Activated T-helper 2 cell treated with anti-CD3 and anti-CD28 coated beads, Interferon-gamma antibody, Interleukin-2, Interleukin-4, amounts not matched to agents 10 μg/mL and 5 μg/mL and 100 μg/mL, durations not matched to agents 14 hours and 24 hours and 36 hours (primary cell): ENCODE results near the gene TENT5C. TPM values are rescaled to one million over a fixed set of nuclear protein-coding genes. Genes with fewer than 3 reads are reported as not detected.

ENCODE experiments used
- DNase-seq: peaks from one replicate; pipeline ENCODE4 v3.0.0; 2021; ENCODE audit warnings: low spot score
- H3K27ac Mint-ChIP-seq: one replicate; pipeline ENCODE4 v1.8.0; 2021; ENCODE audit warnings: mixed read lengths
- H3K27me3 Mint-ChIP-seq: one replicate; pipeline ENCODE4 v1.8.0; 2021; ENCODE audit warnings: low read depth, mixed read lengths
- H3K36me3 Mint-ChIP-seq: one replicate; pipeline ENCODE4 v1.8.0; 2021; ENCODE audit warnings: low read depth, mixed read lengths
- H3K4me1 Mint-ChIP-seq: one replicate; pipeline ENCODE4 v1.8.0; 2021; ENCODE audit warnings: low read depth, mixed read lengths
- H3K4me3 Mint-ChIP-seq: one replicate; pipeline ENCODE4 v1.8.0; 2021; ENCODE audit warnings: low read depth, mild to moderate bottlenecking, moderate library complexity, mixed read lengths
- H3K9me3 Mint-ChIP-seq: one replicate; pipeline ENCODE4 v1.8.0; 2021; ENCODE audit warnings: mixed read lengths
- intact Hi-C: fragments of 100-400 bp; cut with micrococcal nuclease; formaldehyde crosslinking; loops from one replicate; pipeline ENCODE4 v1.15.1; 2023
- total RNA-seq: library from RNA; stranded (reverse); gene quantifications from 2 replicates; pipeline ENCODE4 v1.2.3, GENCODE V29; 2022

Gene TENT5C
- total RNA-seq, 1 donor from 2014 or later, result 11.2 TPM

GRCh38 chr1:117576236-117576635 lies 29.6 kb upstream of the TENT5C start:
- no peak overlapping the region for H3K4me3 Mint-ChIP-seq
- H3K9me3 Mint-ChIP-seq, result no peaks in the 10 kb centered on the region
- no peak for DNase-seq
- intact Hi-C loops, result no loop called here
- no peak overlapping the region for H3K27ac Mint-ChIP-seq
- peaks cover 14% of the 10 kb centered on the region for H3K4me1 Mint-ChIP-seq
- H3K36me3 Mint-ChIP-seq, result no peaks in the 10 kb centered on the region
- H3K27me3 Mint-ChIP-seq, result peaks cover 3% of the 10 kb centered on the region

- no peak overlapping the region for H3K27ac Mint-ChIP-seq
- H3K4me1 Mint-ChIP-seq, result peaks cover 8% of the 10 kb centered on the region
- H3K4me3 Mint-ChIP-seq, result no peak overlapping the region
- no peaks in the 10 kb centered on the region for H3K27me3 Mint-ChIP-seq
- intact Hi-C loops, result no loop called here
- no peak for DNase-seq
- H3K9me3 Mint-ChIP-seq, result no peaks in the 10 kb centered on the region
- H3K36me3 Mint-ChIP-seq, result no peaks in the 10 kb centered on the region
Measured at GRCh38 chr1:117577191-117577885, 28.5 kb upstream of the TENT5C start.

- no peak for DNase-seq
- Mint-ChIP-seq H3K4me3 (no peak overlapping the region), H3K9me3 (no peaks in the 10 kb centered on the region), H3K27me3 (no peaks in the 10 kb centered on the region), H3K27ac (no peak overlapping the region), H3K4me1 (no peaks in the 10 kb centered on the region), H3K36me3 (no peaks in the 10 kb centered on the region)
- intact Hi-C loops, result no loop called here
Measured at GRCh38 chr1:117578466-117578865, 27.4 kb upstream of the TENT5C start.

GRCh38 chr1:117579221-117579906 lies 26.5 kb upstream of the TENT5C start:
- no peak for DNase-seq
- Mint-ChIP-seq H3K4me1 (no peaks in the 10 kb centered on the region), H3K4me3 (no peak overlapping the region), H3K27ac (no peak overlapping the region), H3K9me3 (no peaks in the 10 kb centered on the region), H3K27me3 (no peaks in the 10 kb centered on the region), H3K36me3 (no peaks in the 10 kb centered on the region)
- intact Hi-C loops, result no loop called here

GRCh38 chr1:117580436-117580835 lies 25.4 kb upstream of the TENT5C start:
- H3K27ac Mint-ChIP-seq, result no peak overlapping the region
- no peak for DNase-seq
- H3K9me3 Mint-ChIP-seq, result no peaks in the 10 kb centered on the region
- H3K4me3 Mint-ChIP-seq, result no peak overlapping the region
- H3K27me3 Mint-ChIP-seq, result no peaks in the 10 kb centered on the region
- no peaks in the 10 kb centered on the region for H3K36me3 Mint-ChIP-seq
- intact Hi-C loops, result no loop called here
- H3K4me1 Mint-ChIP-seq, result no peaks in the 10 kb centered on the region

GRCh38 chr1:117580882-117581281 lies 25.0 kb upstream of the TENT5C start:
- H3K27me3 Mint-ChIP-seq, result no peaks in the 10 kb centered on the region
- no peaks in the 10 kb centered on the region for H3K9me3 Mint-ChIP-seq
- no peaks in the 10 kb centered on the region for H3K4me1 Mint-ChIP-seq
- no peak for DNase-seq
- H3K36me3 Mint-ChIP-seq, result no peaks in the 10 kb centered on the region
- no peak overlapping the region for H3K4me3 Mint-ChIP-seq
- no peak overlapping the region for H3K27ac Mint-ChIP-seq
- intact Hi-C loops, result no loop called here

- no peak for DNase-seq
- no peak overlapping the region for H3K27ac Mint-ChIP-seq
Measured at GRCh38 chr1:117581391-117581943, 24.4 kb upstream of the TENT5C start.

GRCh38 chr1:117582451-117582850 lies 23.4 kb upstream of the TENT5C start:
- Mint-ChIP-seq H3K27me3 (no peaks in the 10 kb centered on the region), H3K4me3 (no peak overlapping the region), H3K9me3 (no peaks in the 10 kb centered on the region), H3K27ac (no peak overlapping the region), H3K4me1 (no peaks in the 10 kb centered on the region), H3K36me3 (no peaks in the 10 kb centered on the region)
- DNase-seq, result no peak
- intact Hi-C loops, result no loop called here

More at GRCh38 chr1:117581391-117581943, 24.4 kb upstream of the TENT5C start:
- H3K36me3 Mint-ChIP-seq, result no peaks in the 10 kb centered on the region
- no peaks in the 10 kb centered on the region for H3K27me3 Mint-ChIP-seq
- no peak overlapping the region for H3K4me3 Mint-ChIP-seq
- intact Hi-C loops, result no loop called here
- H3K4me1 Mint-ChIP-seq, result no peaks in the 10 kb centered on the region
- H3K9me3 Mint-ChIP-seq, result no peaks in the 10 kb centered on the region

- no peaks in the 10 kb centered on the region for H3K4me1 Mint-ChIP-seq
- no peak for DNase-seq
- intact Hi-C loops, result no loop called here
- no peaks in the 10 kb centered on the region for H3K27me3 Mint-ChIP-seq
- H3K27ac Mint-ChIP-seq, result no peak overlapping the region
- no peaks in the 10 kb centered on the region for H3K36me3 Mint-ChIP-seq
- no peak overlapping the region for H3K4me3 Mint-ChIP-seq
- no peaks in the 10 kb centered on the region for H3K9me3 Mint-ChIP-seq
Measured at GRCh38 chr1:117583247-117583646, 22.6 kb upstream of the TENT5C start.

- intact Hi-C loops, result no loop called here
- Mint-ChIP-seq H3K36me3 (no peaks in the 10 kb centered on the region), H3K4me3 (no peak overlapping the region), H3K9me3 (no peaks in the 10 kb centered on the region), H3K27me3 (no peaks in the 10 kb centered on the region), H3K27ac (no peak overlapping the region), H3K4me1 (no peaks in the 10 kb centered on the region)
- no peak for DNase-seq
Measured at GRCh38 chr1:117584181-117584580, 21.7 kb upstream of the TENT5C start.

GRCh38 chr1:117585086-117585485 lies 20.8 kb upstream of the TENT5C start:
- H3K27ac Mint-ChIP-seq, result no peak overlapping the region
- no peak overlapping the region for H3K4me3 Mint-ChIP-seq
- DNase-seq, result no peak
- no peaks in the 10 kb centered on the region for H3K36me3 Mint-ChIP-seq
- H3K27me3 Mint-ChIP-seq, result no peaks in the 10 kb centered on the region
- H3K9me3 Mint-ChIP-seq, result no peaks in the 10 kb centered on the region
- no peaks in the 10 kb centered on the region for H3K4me1 Mint-ChIP-seq
- intact Hi-C loops, result no loop called here

GRCh38 chr1:117586337-117586736 lies 19.5 kb upstream of the TENT5C start:
- intact Hi-C loops, result no loop called here
- Mint-ChIP-seq H3K27ac (no peak overlapping the region), H3K27me3 (peaks cover 7% of the 10 kb centered on the region), H3K4me3 (no peak overlapping the region), H3K4me1 (no peaks in the 10 kb centered on the region), H3K9me3 (no peaks in the 10 kb centered on the region), H3K36me3 (no peaks in the 10 kb centered on the region)
- DNase-seq, result no peak

- Mint-ChIP-seq H3K27ac (no peak overlapping the region), H3K27me3 (peaks cover 7% of the 10 kb centered on the region), H3K9me3 (no peaks in the 10 kb centered on the region), H3K4me1 (no peaks in the 10 kb centered on the region), H3K4me3 (no peak overlapping the region), H3K36me3 (no peaks in the 10 kb centered on the region)
- no peak for DNase-seq
- intact Hi-C loops, result no loop called here
Measured at GRCh38 chr1:117586747-117587498, 18.9 kb upstream of the TENT5C start.
